H54 (cell line): ENCODE data around the gene CHN1.

Source experiments
- DNase-seq: peaks from one replicate; pipeline ENCODE4 v3.0.0; 2011; ENCODE audit warnings: low spot score, mixed read lengths; ENCODE audit not compliant: insufficient read length
- FAIRE-seq: peaks from 3 replicates; lab custom pipeline; 2011; peaks lifted over from hg19 to GRCh38; lab: Jason Lieb, UNC
- POLR2A ChIP-seq: IDR thresholded peaks from 2 replicates; pipeline ENCODE4 v1.6.1; 2011; ENCODE audit warnings: low read depth, mild to moderate bottlenecking, low read length

The CHN1 gene

GRCh38 chr2:174908284-174908683 is 96.9 kb downstream of the CHN1 start:
- no peak for TF ChIP-seq POLR2A
- no peak for FAIRE-seq
- DNase-seq, result no peak

GRCh38 chr2:174903264-174903556 is 102.0 kb downstream of the CHN1 start:
- no peak for DNase-seq
- FAIRE-seq, result no peak
- TF ChIP-seq POLR2A, result no peak

- no peak for DNase-seq
- TF ChIP-seq POLR2A, result no peak
- peak; percentile 15 for FAIRE-seq
These were observed 102.5 kb downstream of the CHN1 start for GRCh38 chr2:174902506-174903263.

- FAIRE-seq, result no peak
- DNase-seq, result no peak
- no peak for TF ChIP-seq POLR2A
These were observed 104.1 kb downstream of the CHN1 start for GRCh38 chr2:174901075-174901474.

GRCh38 chr2:174897286-174897685 is 107.9 kb downstream of the CHN1 start:
- FAIRE-seq (no peak), DNase-seq (no peak)
- no peak for TF ChIP-seq POLR2A

GRCh38 chr2:174893018-174893417 is 112.2 kb downstream of the CHN1 start:
- no peak for TF ChIP-seq POLR2A
- no peak for DNase-seq
- no peak for FAIRE-seq

GRCh38 chr2:174892546-174892945 is 112.6 kb downstream of the CHN1 start:
- DNase-seq (no peak), FAIRE-seq (no peak)
- no peak for TF ChIP-seq POLR2A

GRCh38 chr2:174888646-174889271 is 116.4 kb downstream of the CHN1 start:
- no peak for TF ChIP-seq POLR2A
- FAIRE-seq (no peak), DNase-seq (no peak)

GRCh38 chr2:174888146-174888545 is 117.0 kb downstream of the CHN1 start:
- no peak for FAIRE-seq
- DNase-seq, result no peak
- no peak for TF ChIP-seq POLR2A

- TF ChIP-seq POLR2A, result no peak
- DNase-seq, result no peak
These were observed 122.8 kb downstream of the CHN1 start for GRCh38 chr2:174882416-174882815.

GRCh38 chr2:174881678-174882077 is 123.5 kb downstream of the CHN1 start:
- DNase-seq, result no peak
- no peak for FAIRE-seq

More at GRCh38 chr2:174882416-174882815, 122.8 kb downstream of the CHN1 start:
- FAIRE-seq, result no peak

GRCh38 chr2:174878537-174879147 is 126.5 kb downstream of the CHN1 start:
- TF ChIP-seq POLR2A, result no peak
- FAIRE-seq (peak; percentile 91), DNase-seq (no peak)

More at GRCh38 chr2:174881678-174882077, 123.5 kb downstream of the CHN1 start:
- TF ChIP-seq POLR2A, result no peak

GRCh38 chr2:174877751-174878150 is 127.4 kb downstream of the CHN1 start:
- no peak for TF ChIP-seq POLR2A
- FAIRE-seq (no peak), DNase-seq (no peak)

GRCh38 chr2:174877301-174877700 is 127.9 kb downstream of the CHN1 start:
- TF ChIP-seq POLR2A, result no peak
- DNase-seq, result no peak
- no peak for FAIRE-seq
